Gastroesophageal sphincter (tissue), 4 donors: Measurements from ENCODE around the gene MTX2. TPM values are rescaled to one million over a fixed set of nuclear protein-coding genes. Genes with fewer than 3 reads are reported as not detected.
"Not testable (repeated sequence)": the region's sequence is repeated elsewhere in the genome, so short reads cannot be mapped to it uniquely, and the experiment has no call there.

ENCODE experiments used
- ATAC-seq: fragments of 150-250 bp; one replicate; pipeline ENCODE4 v1.9.1; 2016; ENCODE audit warnings: mild to moderate bottlenecking, moderate library complexity
- H3K27ac ChIP-seq, 4 donors: fragments of 200-600 bp; sonication (generic) in 3 of 4; 1 replicate in 3 of 4; 2 replicates in 1 of 4; pipeline ENCODE4 v1.5.1; 2016 to 2019
- H3K27me3 ChIP-seq: fragments of 200-600 bp; sonication (generic); one replicate; pipeline ENCODE4 v1.5.1; 2019
- H3K36me3 ChIP-seq, 2 donors: fragments of 200-600 bp; sonication (generic); one replicate each; pipeline ENCODE4 v1.5.1; 2019; ENCODE audit warnings: control low read depth in 1 of 2
- H3K4me1 ChIP-seq, 3 donors: fragments of 200-600 bp; sonication (generic); 1 replicate in 2 of 3; 2 replicates in 1 of 3; pipeline ENCODE4 v1.5.1; 2016 to 2019; ENCODE audit warnings: control low read depth in 2 of 3
- H3K4me3 ChIP-seq, 2 donors: fragments of 200-600 bp; sonication (generic); one replicate each; pipeline ENCODE4 v1.5.1; 2019; ENCODE audit warnings: mild to moderate bottlenecking in 1 of 2, moderate library complexity in 1 of 2
- H3K9me3 ChIP-seq, 3 donors: fragments of 200-600 bp; sonication (generic); one replicate each; pipeline ENCODE4 v1.5.1; 2017 to 2019; ENCODE audit warnings: control low read depth in 2 of 3
- EP300 ChIP-seq: sonication (generic); formaldehyde crosslinking; IDR thresholded peaks from one replicate; pipeline ENCODE4 v1.6.1; 2017; ENCODE audit warnings: antibody characterized with exemption, mild to moderate bottlenecking
- POLR2A ChIP-seq, 2 donors: fragments of 450-650 bp; IDR thresholded peaks; one replicate each; pipeline ENCODE4 v1.6.1; 2017; ENCODE audit warnings: antibody characterized with exemption in 2 of 2, mild to moderate bottlenecking in 2 of 2, moderate library complexity in 1 of 2
- POLR2AphosphoS5 ChIP-seq: sonication (generic); formaldehyde crosslinking; IDR thresholded peaks from one replicate; pipeline ENCODE4 v1.6.1; 2017; ENCODE audit warnings: antibody characterized with exemption
- WGBS, 2 donors: methylation state at CpG; one replicate each; pipeline ENCODE4 v1.1.5; 2018; ENCODE audit warnings: low coverage in 1 of 2; 5-methylcytosine and 5-hydroxymethylcytosine counted together
- total RNA-seq, 4 donors: library from RNA; depleted of rRNA; stranded (reverse); fragments of >200 nt; gene quantifications; one replicate each; pipeline ENCODE4 v1.1.0, GENCODE V29; 2016
- TF ChIP-seq, protein P1 (sequence below), 4 experiments: fragments of 200-600 bp in 2 of 4; fragments of 450-650 bp in 2 of 4; sonication (generic) in 1 of 4; IDR thresholded peaks; one replicate each; pipeline ENCODE4 v1.5.1; 2017 to 2019; ENCODE audit warnings: antibody characterized with exemption in 4 of 4, mild to moderate bottlenecking in 2 of 4, moderate library complexity in 2 of 4

MTX2 gene
- total RNA-seq, 4 donors from 2014 or later = 21.3 to 41.1 (median 29.4) TPM

GRCh38 chr2:176293334-176293733 lies 24.1 kb downstream of the MTX2 start:
- no peak overlapping the region for H3K27ac ChIP-seq
- no peaks in the 10 kb centered on the region for H3K27me3 ChIP-seq
- no peak overlapping the region for H3K4me3 ChIP-seq
- H3K36me3 ChIP-seq = no peaks in the 10 kb centered on the region
- TF ChIP-seq, protein P1, sequence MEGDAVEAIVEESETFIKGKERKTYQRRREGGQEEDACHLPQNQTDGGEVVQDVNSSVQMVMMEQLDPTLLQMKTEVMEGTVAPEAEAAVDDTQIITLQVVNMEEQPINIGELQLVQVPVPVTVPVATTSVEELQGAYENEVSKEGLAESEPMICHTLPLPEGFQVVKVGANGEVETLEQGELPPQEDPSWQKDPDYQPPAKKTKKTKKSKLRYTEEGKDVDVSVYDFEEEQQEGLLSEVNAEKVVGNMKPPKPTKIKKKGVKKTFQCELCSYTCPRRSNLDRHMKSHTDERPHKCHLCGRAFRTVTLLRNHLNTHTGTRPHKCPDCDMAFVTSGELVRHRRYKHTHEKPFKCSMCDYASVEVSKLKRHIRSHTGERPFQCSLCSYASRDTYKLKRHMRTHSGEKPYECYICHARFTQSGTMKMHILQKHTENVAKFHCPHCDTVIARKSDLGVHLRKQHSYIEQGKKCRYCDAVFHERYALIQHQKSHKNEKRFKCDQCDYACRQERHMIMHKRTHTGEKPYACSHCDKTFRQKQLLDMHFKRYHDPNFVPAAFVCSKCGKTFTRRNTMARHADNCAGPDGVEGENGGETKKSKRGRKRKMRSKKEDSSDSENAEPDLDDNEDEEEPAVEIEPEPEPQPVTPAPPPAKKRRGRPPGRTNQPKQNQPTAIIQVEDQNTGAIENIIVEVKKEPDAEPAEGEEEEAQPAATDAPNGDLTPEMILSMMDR (IDR thresholded peaks at IDR 0.05) = no peak
- TF ChIP-seq POLR2AphosphoS5 (no peak), EP300 (no peak), POLR2A (IDR thresholded peaks at IDR 0.05) (no peak)
- H3K4me1 ChIP-seq = peaks cover 0 to 38% (median 0%) of the 10 kb centered on the region in 3 donors
- WGBS, 2 donors = 40 to 64% methylated on average over 1 to 2 of the region's 3 CpGs
- no peak for ATAC-seq
- H3K9me3 ChIP-seq = no peaks in the 10 kb centered on the region

DNA sequence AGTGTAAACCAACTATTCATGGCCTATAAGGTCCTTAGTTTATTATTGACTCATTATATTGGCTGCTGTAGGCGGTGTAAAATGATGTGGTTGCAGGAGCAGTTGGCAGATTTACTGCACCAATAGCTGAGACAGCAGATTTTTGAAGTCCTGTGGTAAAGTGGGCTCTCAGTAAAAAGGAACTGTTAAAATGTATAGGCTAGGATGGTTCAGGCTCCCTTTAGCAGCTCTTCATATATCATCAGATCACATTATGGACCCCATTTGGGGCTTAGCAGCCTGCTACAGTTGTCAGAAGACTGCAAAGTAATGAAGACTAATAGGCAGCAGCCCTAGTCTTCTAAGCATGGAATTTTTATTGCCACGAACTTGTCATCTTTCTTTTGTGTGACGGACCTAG lies 27.8 kb downstream of the MTX2 start:
- 76 to 91% methylated on average over 2 to 3 of the region's 3 CpGs for WGBS, 2 donors
- ATAC-seq = no peak
- Histone ChIP-seq H3K27ac (no peak overlapping the region), H3K9me3 (no peaks in the 10 kb centered on the region), H3K4me3 (no peak overlapping the region), H3K36me3 (peaks cover 0 to 6% of the 10 kb centered on the region in 2 donors), H3K27me3 (no peaks in the 10 kb centered on the region), H3K4me1 (peaks cover 0 to 19% (median 0%) of the 10 kb centered on the region in 3 donors)
- TF ChIP-seq POLR2A (IDR thresholded peaks at IDR 0.05) = no peak
- TF ChIP-seq, protein P1 (IDR thresholded peaks at IDR 0.05) = no peak

GRCh38 chr2:176297737-176298136 lies 28.5 kb downstream of the MTX2 start:
- H3K27ac ChIP-seq = no peak overlapping the region
- no peaks in the 10 kb centered on the region for H3K9me3 ChIP-seq
- H3K4me1 ChIP-seq = peaks cover 0 to 13% (median 0%) of the 10 kb centered on the region in 3 donors
- H3K36me3 ChIP-seq = peaks cover 0 to 6% of the 10 kb centered on the region in 2 donors
- no peaks in the 10 kb centered on the region for H3K27me3 ChIP-seq
- no peak overlapping the region for H3K4me3 ChIP-seq
- WGBS, 2 donors = 100% methylated on average over 1 of the region's 1 CpG
- TF ChIP-seq, protein P1 (IDR thresholded peaks at IDR 0.05) = no peak
- TF ChIP-seq EP300 = no peak
- TF ChIP-seq POLR2A (IDR thresholded peaks at IDR 0.05) = no peak
- no peak for ATAC-seq

DNA sequence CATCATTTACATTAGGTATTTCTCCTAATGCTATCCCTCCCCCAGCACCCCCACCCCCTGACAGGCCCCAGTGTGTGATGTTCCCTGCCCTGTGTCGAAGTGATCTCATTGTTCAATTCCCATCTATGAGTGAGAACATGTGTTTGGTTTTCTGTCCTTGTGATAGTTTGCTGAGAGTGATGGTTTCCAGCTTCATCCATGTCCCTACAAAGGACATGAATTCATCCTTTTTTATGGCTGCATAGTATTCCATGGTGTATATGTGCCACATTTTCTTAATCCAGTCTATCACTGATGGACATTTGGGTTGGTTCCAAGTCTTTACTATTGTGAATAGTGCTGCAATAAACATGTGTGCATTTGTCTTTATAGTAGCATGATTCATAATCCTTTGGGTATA lies 36.8 kb downstream of the MTX2 start:
- H3K27ac ChIP-seq = not testable (repeated sequence)
- no CpG with 5 or more reads among the region's 1 CpG for WGBS, 2 donors

GRCh38 chr2:176317199-176317598 lies 48.0 kb downstream of the MTX2 start:
- Histone ChIP-seq H3K36me3 (peaks cover 0 to 10% of the 10 kb centered on the region in 2 donors), H3K4me1 (no peaks in the 10 kb centered on the region), H3K4me3 (no peak overlapping the region), H3K9me3 (no peaks in the 10 kb centered on the region), H3K27me3 (no peaks in the 10 kb centered on the region), H3K27ac (no peak overlapping the region)
- no peak for ATAC-seq
- TF ChIP-seq POLR2AphosphoS5 (no peak), EP300 (no peak)
- TF ChIP-seq, protein P1 (IDR thresholded peaks at IDR 0.05) = no peak

More for the DNA sequence above, 36.8 kb downstream of the MTX2 start:
- not testable (repeated sequence) for H3K9me3 ChIP-seq, H3K4me1 ChIP-seq, ATAC-seq, H3K27me3 ChIP-seq, H3K4me3 ChIP-seq
- H3K36me3 ChIP-seq = peaks cover 0 to 14% of the 10 kb centered on the region in 2 donors

DNA sequence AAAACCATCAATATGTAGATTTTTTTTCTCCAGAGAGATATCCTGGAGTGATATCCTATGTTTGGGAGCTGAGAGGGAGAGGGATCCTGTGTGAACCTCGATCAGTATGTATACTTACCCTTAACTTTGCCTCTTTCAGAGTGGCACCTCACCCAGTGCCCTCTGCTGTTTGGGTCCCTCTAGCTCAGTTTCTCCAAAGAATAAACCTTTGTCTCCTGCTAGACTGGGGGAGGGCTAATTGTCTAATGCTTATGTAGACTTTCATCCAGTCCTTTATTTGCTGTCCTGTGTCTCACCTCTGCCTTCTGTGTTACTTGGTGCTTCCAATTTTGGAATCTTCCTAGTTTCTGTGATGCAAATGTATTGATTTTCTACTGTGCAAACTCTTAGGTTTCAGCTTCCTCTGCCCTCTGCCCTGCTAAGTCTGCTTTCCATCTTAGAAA lies 48.4 kb downstream of the MTX2 start:
- Histone ChIP-seq H3K4me1 (no peaks in the 10 kb centered on the region), H3K27ac (no peak overlapping the region), H3K4me3 (no peak overlapping the region), H3K27me3 (no peaks in the 10 kb centered on the region), H3K9me3 (no peaks in the 10 kb centered on the region), H3K36me3 (peaks cover 0 to 10% of the 10 kb centered on the region in 2 donors)
- no peak for ATAC-seq
- WGBS, 2 donors = 82 to 88% methylated on average over 1 of the region's 1 CpG
- TF ChIP-seq, protein P1 (IDR thresholded peaks at IDR 0.05) = no peak
- TF ChIP-seq POLR2A (IDR thresholded peaks at IDR 0.05) (no peak), POLR2AphosphoS5 (no peak), EP300 (no peak)
